GM10248 (cell line): ENCODE data around the gene IL13.

Experiments used
- CTCF ChIA-PET: fragments of 300-600 bp; sonication (Branson Sonifier 250); formaldehyde crosslinking; extraction: SDS; loops from one replicate; lab custom pipeline; 2021; ENCODE audit warnings: antibody characterized with exemption; lab: Yijun Ruan, JAX
- POLR2A ChIA-PET: fragments of 350-650 bp; sonication (Branson Sonifier 250); formaldehyde crosslinking; extraction: SDS; loops from one replicate; lab custom pipeline; 2020; ENCODE audit warnings: antibody characterized with exemption; lab: Yijun Ruan, JAX
- DNase-seq: peaks from one replicate; pipeline ENCODE4 v3.0.0; 2012; ENCODE audit errors: extremely low spot score
- CTCF ChIP-seq: IDR thresholded peaks from 2 replicates; pipeline ENCODE4 v1.5.1; 2012; ENCODE audit warnings: mild to moderate bottlenecking, low read depth; ENCODE audit errors: extremely low read depth, missing control alignments, control extremely low read depth

IL13 gene

GRCh38 chr5:132667761-132668705 is 10.1 kb downstream of the IL13 start:
- TF ChIP-seq CTCF: no peak
- POLR2A ChIA-PET: no interaction called here
- DNase-seq: no peak
- CTCF ChIA-PET: interaction anchor here (1.3 to 10.7 kb wide), 3 partner anchors 8 to 40 kb away, joined by 3 to 78 read pairs (median 3); partner anchors contain the start of gene IL4

GRCh38 chr5:132668706-132669454 is 10.9 kb downstream of the IL13 start:
- ChIA-PET CTCF (interaction anchor here (1.0 to 1.4 kb wide), 4 partner anchors 10 to 61 kb away, joined by 3 read pairs; partner anchors contain the start of gene IL13), POLR2A (no interaction called here)
- no peak for DNase-seq
- no peak for TF ChIP-seq CTCF

- POLR2A ChIA-PET: no interaction called here
- CTCF ChIA-PET: interaction anchor here (0.7 to 1.2 kb wide), 6 partner anchors 11 to 132 kb away, joined by 3 to 4 read pairs (median 3); partner anchors contain the start of gene IL13
- DNase-seq: no peak
- TF ChIP-seq CTCF: no peak
Observed at GRCh38 chr5:132669455-132669820, 11.5 kb downstream of the IL13 start.

- ChIA-PET CTCF (interaction anchor here (0.7 to 1.6 kb wide), 7 partner anchors 12 to 131 kb away, joined by 3 to 4 read pairs (median 3); partner anchors contain the start of gene IL13), POLR2A (no interaction called here)
- no peak for DNase-seq
- TF ChIP-seq CTCF: no peak
Observed at GRCh38 chr5:132669966-132670882, 12.3 kb downstream of the IL13 start.

GRCh38 chr5:132671000-132671399 is 13.0 kb downstream of the IL13 start:
- POLR2A ChIA-PET: no interaction called here
- CTCF ChIA-PET: interaction anchor here (1.6 to 9.2 kb wide), 2 partner anchors 9 to 81 kb away, joined by 3 to 78 read pairs; partner anchors contain the start of gene IL13
- no peak for DNase-seq
- TF ChIP-seq CTCF: no peak
